ENCODE data around the gene ANAPC10. TPM values are rescaled to one million over a fixed set of nuclear protein-coding genes. Genes with fewer than 3 reads are reported as not detected.
A peak's percentile ranks its signal among the peaks of the same experiment; 100 is the strongest.

Gene ANAPC10
- total and polyA plus RNA-seq, 2 donors (not counting 3 experiments of a cell fraction or from before 2014, with no cell fraction given): 15.7 to 24.0 TPM

DNA sequence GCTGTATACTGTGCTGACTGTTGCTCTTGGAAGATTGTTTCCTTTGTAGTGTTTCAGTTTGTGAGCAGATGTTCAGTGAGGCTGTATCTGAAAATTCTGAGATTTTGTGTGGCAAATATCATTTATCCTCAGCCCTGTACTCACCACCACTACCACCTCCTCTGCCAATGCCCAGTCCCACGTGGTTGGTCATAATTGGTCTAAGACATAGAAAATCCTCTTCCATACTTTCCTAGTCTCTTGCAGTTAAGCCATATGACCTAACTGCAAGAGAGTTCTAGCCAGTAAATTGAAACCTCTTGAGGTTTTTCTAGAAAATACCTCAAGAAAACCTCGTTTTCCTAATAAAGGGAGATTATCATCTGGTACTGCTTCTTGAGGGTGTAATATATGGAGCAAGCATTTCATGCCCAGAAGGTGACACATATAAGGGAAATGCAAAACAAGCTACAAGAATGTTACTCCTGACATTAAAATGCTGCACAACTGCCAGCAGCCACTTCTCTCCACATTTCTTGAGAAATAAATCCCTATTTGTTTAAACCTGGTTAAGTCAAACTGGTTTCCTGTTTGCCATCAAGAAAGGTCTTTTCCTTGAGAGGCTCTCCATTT lies 32.9 kb upstream of the ANAPC10 start:
- H2AFZ ChIP-seq (ENCODE audit: low read depth, low read length): no peak overlapping the region
- no peaks in the 10 kb centered on the region for H3K27me3 ChIP-seq (ENCODE audit: control insufficient read depth in 2 of 2, insufficient read depth in 2 of 2, low read length in 2 of 2)
- H3K36me3 ChIP-seq (ENCODE audit: control insufficient read depth in 2 of 2, extremely low read depth in 1 of 2, insufficient read depth in 2 of 2, low read length in 2 of 2): peaks cover 2 to 21% of the 10 kb centered on the region in 2 experiments
- dilution Hi-C loops (cut with MboI; ENCODE audit: extremely low pct_ligation_motif_present, low sequenced_read_pairs): no loop called here
- H3K9me1 ChIP-seq (replicated peaks; ENCODE audit: control insufficient read depth, extremely low read depth, insufficient read depth, low read length): no peaks in the 10 kb centered on the region
- H3K4me3 ChIP-seq (replicated peaks in 1 of 3; ENCODE audit: insufficient read depth in 1 of 3, low read depth in 1 of 3, low read length in 3 of 3): no peak overlapping the region
- TF ChIP-seq POLR2AphosphoS5 (IDR thresholded peaks at IDR 0.05; ENCODE audit: insufficient read depth, low read depth, low read length) (peak; percentile 36), FOS (IDR thresholded peaks at IDR 0.05; ENCODE audit: borderline replicate concordance, insufficient read depth, low read length) (no peak)
- FAIRE-seq: no peak
- intact Hi-C loops (cut with micrococcal nuclease): no loop called here
- BruUV-seq (replicated peaks): no TSS peak
- POLR2A ChIA-PET: no interaction called here
- CTCF ChIA-PET: interaction anchor here (1.0 to 1.5 kb wide), 4 partner anchors 10 to 486 kb away, joined by 3 to 4 read pairs (median 4); no protein-coding TSS in a partner anchor
- DNase-seq (ENCODE audit: low read depth, low spot score): peak; percentile 44
- H3K9me3 ChIP-seq (replicated peaks; ENCODE audit: control insufficient read depth, insufficient read depth, low read length): no peaks in the 10 kb centered on the region
- peak overlapping the region; percentile 18 for H3K27ac ChIP-seq (ENCODE audit: insufficient read depth, low read depth, low read length)
- no peak overlapping the region for H3K4me2 ChIP-seq (ENCODE audit: insufficient read depth, low read length)
- H3K9ac ChIP-seq (replicated peaks; ENCODE audit: extremely low read depth, insufficient read depth, low read length): no peak overlapping the region
- H3K4me1 ChIP-seq (ENCODE audit: control insufficient read depth, extremely low read depth, insufficient read depth, low read length): peaks cover 16% of the 10 kb centered on the region
- no peaks in the 10 kb centered on the region for H4K20me1 ChIP-seq (replicated peaks; ENCODE audit: control insufficient read depth, extremely low read depth, insufficient read depth, low read length)
- H3K79me2 ChIP-seq (ENCODE audit: control insufficient read depth, insufficient read depth, low read length): no peaks in the 10 kb centered on the region

DNA sequence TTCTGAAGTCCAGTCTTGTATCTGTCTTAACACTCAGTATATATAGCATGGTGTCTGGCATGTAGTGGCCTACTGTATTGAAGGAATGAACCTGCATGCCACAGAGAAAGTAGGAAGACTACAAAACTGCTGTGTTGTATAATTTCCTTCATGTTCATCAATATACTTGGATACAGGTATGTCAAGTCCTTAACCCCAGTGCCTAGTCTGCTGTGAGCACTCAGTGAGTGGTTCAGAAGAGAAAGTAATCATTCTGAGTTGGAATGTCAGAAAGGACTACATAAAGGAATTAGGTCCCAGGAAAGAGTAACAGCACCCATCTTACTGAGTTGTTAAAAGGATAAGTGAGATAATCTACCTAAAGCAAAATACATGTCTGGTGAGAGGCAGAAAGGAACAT lies 32.1 kb upstream of the ANAPC10 start:
- dilution Hi-C loops (cut with MboI; ENCODE audit: extremely low pct_ligation_motif_present, low sequenced_read_pairs): no loop called here
- peaks cover 2 to 21% of the 10 kb centered on the region in 2 experiments for H3K36me3 ChIP-seq (ENCODE audit: control insufficient read depth in 2 of 2, extremely low read depth in 1 of 2, insufficient read depth in 2 of 2, low read length in 2 of 2)
- H2AFZ ChIP-seq (ENCODE audit: low read depth, low read length): no peak overlapping the region
- TF ChIP-seq GATA2 (IDR thresholded peaks at IDR 0.05; ENCODE audit: insufficient read depth, insufficient read length, low read depth, low read length) (no peak), MYC (IDR thresholded peaks at IDR 0.05; ENCODE audit: low read depth, low read length) (no peak), POLR2A (IDR thresholded peaks at IDR 0.05; ENCODE audit: low read depth, low read length) (no peak), FOS (IDR thresholded peaks at IDR 0.05; ENCODE audit: borderline replicate concordance, insufficient read depth, low read length) (no peak)
- TF ChIP-seq, protein P1, sequence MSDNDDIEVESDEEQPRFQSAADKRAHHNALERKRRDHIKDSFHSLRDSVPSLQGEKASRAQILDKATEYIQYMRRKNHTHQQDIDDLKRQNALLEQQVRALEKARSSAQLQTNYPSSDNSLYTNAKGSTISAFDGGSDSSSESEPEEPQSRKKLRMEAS (IDR thresholded peaks at IDR 0.05; ENCODE audit: insufficient read depth, insufficient read length): no peak
- H3K4me1 ChIP-seq (ENCODE audit: control insufficient read depth, extremely low read depth, insufficient read depth, low read length): peaks cover 16% of the 10 kb centered on the region
- POLR2A ChIA-PET: no interaction called here
- no peak overlapping the region for H3K4me3 ChIP-seq (replicated peaks in 1 of 3; ENCODE audit: insufficient read depth in 1 of 3, low read depth in 1 of 3, low read length in 3 of 3)
- no peaks in the 10 kb centered on the region for H3K9me1 ChIP-seq (replicated peaks; ENCODE audit: control insufficient read depth, extremely low read depth, insufficient read depth, low read length)
- DNase-seq (ENCODE audit: low read depth, low spot score): peak; percentile 12
- H4K20me1 ChIP-seq (replicated peaks; ENCODE audit: control insufficient read depth, extremely low read depth, insufficient read depth, low read length): no peaks in the 10 kb centered on the region
- no peak for FAIRE-seq
- H3K27me3 ChIP-seq (ENCODE audit: control insufficient read depth in 2 of 2, insufficient read depth in 2 of 2, low read length in 2 of 2): no peaks in the 10 kb centered on the region
- no peaks in the 10 kb centered on the region for H3K79me2 ChIP-seq (ENCODE audit: control insufficient read depth, insufficient read depth, low read length)
- no peak overlapping the region for H3K4me2 ChIP-seq (ENCODE audit: insufficient read depth, low read length)
- CTCF ChIA-PET: interaction anchor here (1.0 kb wide), 2 partner anchors 11 to 487 kb away, joined by 3 to 4 read pairs; no protein-coding TSS in a partner anchor
- intact Hi-C loops (cut with micrococcal nuclease): no loop called here
- no TSS peak for BruUV-seq (replicated peaks)
- H3K9ac ChIP-seq (replicated peaks; ENCODE audit: extremely low read depth, insufficient read depth, low read length): no peak overlapping the region
- H3K27ac ChIP-seq (ENCODE audit: insufficient read depth, low read depth, low read length): no peak overlapping the region
- H3K9me3 ChIP-seq (replicated peaks; ENCODE audit: control insufficient read depth, insufficient read depth, low read length): no peaks in the 10 kb centered on the region

All from endothelial cell of umbilical vein (primary cell).